Measurements from ENCODE around the gene TRPV3. TPM values are rescaled to one million over a fixed set of nuclear protein-coding genes. Genes with fewer than 3 reads are reported as not detected.
"Not testable (repeated sequence)": the region's sequence is repeated elsewhere in the genome, so short reads cannot be mapped to it uniquely, and the experiment has no call there.

The TRPV3 gene
- total RNA-seq, 1 donor from 2014 or later: not detected

GRCh38 chr17:3573246-3574100, 15.9 kb upstream of the TRPV3 start:
- DNase-seq (ENCODE audit: low read depth, low spot score): no peak

GRCh38 chr17:3572231-3572630, 14.6 kb upstream of the TRPV3 start:
- no peak for DNase-seq (ENCODE audit: low read depth, low spot score)

GRCh38 chr17:3571043-3571900, 13.7 kb upstream of the TRPV3 start:
- no peak for DNase-seq (ENCODE audit: low read depth, low spot score)

- no peak for DNase-seq (ENCODE audit: low read depth, low spot score)
Measured at GRCh38 chr17:3569534-3570137, 12.0 kb upstream of the TRPV3 start.

GRCh38 chr17:3566551-3566950, 8.9 kb upstream of the TRPV3 start:
- DNase-seq (ENCODE audit: low read depth, low spot score): no peak

GRCh38 chr17:3565143-3565542, 7.5 kb upstream of the TRPV3 start:
- DNase-seq (ENCODE audit: low read depth, low spot score): no peak

- not testable (repeated sequence) for DNase-seq (ENCODE audit: low read depth, low spot score)
Measured at GRCh38 chr17:3564241-3564640, 6.6 kb upstream of the TRPV3 start.

- no peak for DNase-seq (ENCODE audit: low read depth, low spot score)
Measured at GRCh38 chr17:3559270-3559645, 1.6 kb upstream of the TRPV3 start.

- DNase-seq (ENCODE audit: low read depth, low spot score): no peak
Measured at GRCh38 chr17:3558603-3559269, 1.1 kb upstream of the TRPV3 start.

GRCh38 chr17:3556916-3557767, 470 bp downstream of the TRPV3 start:
- no peak for DNase-seq (ENCODE audit: low read depth, low spot score)

GRCh38 chr17:3556239-3556915, 1.2 kb downstream of the TRPV3 start:
- no peak for DNase-seq (ENCODE audit: low read depth, low spot score)

- DNase-seq (ENCODE audit: low read depth, low spot score): no peak
Measured at GRCh38 chr17:3555189-3555796, 2.3 kb downstream of the TRPV3 start.

- DNase-seq (ENCODE audit: low read depth, low spot score): no peak
Measured at GRCh38 chr17:3554440-3554839, 3.2 kb downstream of the TRPV3 start.

- DNase-seq (ENCODE audit: low read depth, low spot score): no peak
Measured at GRCh38 chr17:3553419-3554401, 3.9 kb downstream of the TRPV3 start.

GRCh38 chr17:3552916-3553315, 4.7 kb downstream of the TRPV3 start:
- no peak for DNase-seq (ENCODE audit: low read depth, low spot score)

GRCh38 chr17:3551189-3551588, 6.4 kb downstream of the TRPV3 start:
- no peak for DNase-seq (ENCODE audit: low read depth, low spot score)

- DNase-seq (ENCODE audit: low read depth, low spot score): no peak
Measured at GRCh38 chr17:3549610-3550162, 7.9 kb downstream of the TRPV3 start.

GRCh38 chr17:3547628-3548027, 10.0 kb downstream of the TRPV3 start:
- DNase-seq (ENCODE audit: low read depth, low spot score): no peak

Data from pulmonary artery endothelial cell (primary cell).